DMS153 treated with DMSO at 0.1 percent for 48 hours (cell line): ENCODE data around the gene MAPK8IP1.
A peak's percentile ranks its signal among the peaks of the same experiment; 100 is the strongest.

Experiments
- DNase-seq: peaks from one replicate; lab custom pipeline; 2025; ENCODE audit not compliant: unreplicated experiment; lab: John Stamatoyannopoulos, UW

The MAPK8IP1 gene

DNA sequence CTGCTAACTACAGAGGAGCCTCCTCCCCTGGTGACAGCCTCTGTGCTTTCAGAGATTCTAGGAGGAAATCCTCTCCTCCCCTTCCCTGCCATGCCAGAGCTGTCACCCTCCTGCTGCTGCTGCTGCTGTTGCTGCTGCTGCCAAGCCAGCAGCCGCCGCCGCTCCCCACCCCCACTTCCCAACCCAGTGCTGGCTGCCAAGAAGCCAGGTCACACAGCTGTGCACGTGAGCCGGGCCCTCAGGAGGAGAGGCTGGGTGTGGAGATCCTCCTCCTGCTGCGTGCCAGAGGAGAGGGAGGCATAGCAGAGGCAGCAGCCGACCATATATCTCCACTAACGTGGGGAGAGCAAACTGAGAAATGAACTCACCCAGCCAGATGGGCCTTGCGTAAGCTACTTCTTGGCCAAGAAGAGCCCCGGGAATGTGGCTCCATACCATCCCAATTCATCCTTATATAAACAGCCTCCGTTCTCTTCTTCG, 25.8 kb upstream of the MAPK8IP1 start:
- peak; percentile 68 for DNase-seq

- no peak for DNase-seq
Measured at GRCh38 chr11:45860348-45860747, 25.1 kb upstream of the MAPK8IP1 start.

- no peak for DNase-seq
Measured at GRCh38 chr11:45860764-45861510, 24.5 kb upstream of the MAPK8IP1 start.

DNA sequence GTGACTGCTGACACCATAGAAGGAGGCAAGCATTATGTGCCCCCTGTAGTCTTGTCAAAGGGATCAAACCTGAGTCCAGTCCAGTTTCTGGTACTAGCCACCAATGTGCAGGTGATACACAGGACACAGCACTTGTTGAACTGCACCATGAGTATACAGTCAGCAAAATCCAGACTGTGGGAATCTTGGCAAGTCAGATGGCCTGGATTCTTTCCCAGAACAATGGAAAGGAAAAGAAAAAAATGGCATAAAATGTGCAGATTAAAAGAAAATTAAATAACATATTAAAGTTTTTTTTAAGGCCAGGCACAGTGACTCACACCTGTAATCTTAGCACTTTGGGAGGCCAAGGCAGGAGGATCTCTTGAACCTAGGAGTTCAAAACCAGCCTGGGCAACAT, 21.4 kb upstream of the MAPK8IP1 start:
- DNase-seq = no peak

- DNase-seq = no peak
Measured at GRCh38 chr11:45869551-45869950, 15.9 kb upstream of the MAPK8IP1 start.

DNA sequence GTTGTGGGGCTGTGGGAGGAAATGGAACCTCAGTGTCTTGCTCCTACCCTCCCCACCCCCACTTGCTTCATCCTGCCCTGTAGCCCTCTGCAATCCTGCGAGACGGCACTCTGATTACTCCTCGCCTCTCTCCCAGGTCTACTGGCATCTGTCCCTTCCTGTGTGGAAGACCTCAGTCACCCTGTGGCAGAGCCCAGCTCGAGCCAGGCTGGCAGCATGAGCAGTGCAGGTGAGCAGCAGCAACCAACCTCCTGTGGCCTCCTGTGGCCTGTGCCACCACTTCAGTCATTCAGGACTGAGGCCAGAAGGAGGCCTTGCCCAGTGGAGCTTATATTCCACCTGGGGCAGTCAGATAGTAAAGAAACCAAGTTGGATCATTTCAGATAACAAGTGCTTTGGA, 14.7 kb upstream of the MAPK8IP1 start:
- DNase-seq = no peak

DNA sequence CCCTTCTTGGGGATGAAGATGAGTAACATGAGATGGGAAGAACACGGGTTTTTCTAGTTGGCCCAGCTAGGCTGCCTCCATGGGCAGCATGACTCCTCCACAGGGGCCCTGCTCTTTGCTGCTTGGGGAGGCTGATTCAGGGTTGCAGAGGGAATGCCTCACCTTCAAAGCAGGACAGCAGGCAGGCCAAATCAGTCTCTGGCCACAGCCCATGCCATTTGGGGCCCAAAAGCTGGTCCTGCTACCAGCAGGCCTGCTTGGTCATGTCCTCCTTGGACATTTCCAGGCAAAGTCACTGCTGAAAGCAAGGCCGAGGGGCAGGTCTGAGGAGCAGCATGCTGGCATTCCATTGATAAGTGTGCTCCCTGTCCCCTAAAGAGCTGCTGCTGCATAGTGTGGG, 13.8 kb upstream of the MAPK8IP1 start:
- no peak for DNase-seq

DNA sequence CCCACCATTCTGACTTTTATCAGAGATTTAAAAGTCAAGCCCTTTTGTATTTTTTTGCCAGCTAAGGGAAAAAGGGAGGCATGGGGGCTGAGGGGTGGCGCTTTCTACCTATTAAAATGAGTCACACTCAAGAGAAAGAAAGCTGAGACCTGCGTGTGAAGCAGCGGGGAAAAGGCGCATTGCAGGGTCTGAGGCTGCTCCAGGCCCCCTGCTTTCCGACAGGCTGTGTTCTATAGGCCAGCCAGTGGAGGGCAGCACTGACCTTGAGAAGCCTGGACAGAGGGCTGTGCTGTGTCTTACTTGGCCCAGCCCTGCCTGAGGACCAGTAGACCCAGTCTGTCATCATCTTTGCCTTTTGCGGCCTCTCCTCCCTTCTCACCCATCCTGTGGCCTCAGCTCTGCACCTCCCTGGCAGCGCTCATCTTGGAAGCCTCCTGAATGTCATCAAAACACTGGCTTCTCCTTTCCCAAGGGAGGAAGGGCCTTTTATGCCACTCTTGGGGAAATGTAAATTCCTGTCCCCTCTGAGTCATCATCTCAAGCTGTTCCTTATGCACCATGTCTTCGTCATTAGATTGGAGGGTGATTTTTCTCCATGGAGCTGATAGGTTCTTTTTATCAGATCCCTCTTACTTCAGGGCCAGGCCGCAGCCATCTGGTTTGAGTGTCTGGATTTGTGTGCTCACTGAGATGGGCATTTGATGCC, 12.6 kb upstream of the MAPK8IP1 start:
- DNase-seq = peak; percentile 59

GRCh38 chr11:45876401-45876800, 9.1 kb upstream of the MAPK8IP1 start:
- DNase-seq = no peak

DNA sequence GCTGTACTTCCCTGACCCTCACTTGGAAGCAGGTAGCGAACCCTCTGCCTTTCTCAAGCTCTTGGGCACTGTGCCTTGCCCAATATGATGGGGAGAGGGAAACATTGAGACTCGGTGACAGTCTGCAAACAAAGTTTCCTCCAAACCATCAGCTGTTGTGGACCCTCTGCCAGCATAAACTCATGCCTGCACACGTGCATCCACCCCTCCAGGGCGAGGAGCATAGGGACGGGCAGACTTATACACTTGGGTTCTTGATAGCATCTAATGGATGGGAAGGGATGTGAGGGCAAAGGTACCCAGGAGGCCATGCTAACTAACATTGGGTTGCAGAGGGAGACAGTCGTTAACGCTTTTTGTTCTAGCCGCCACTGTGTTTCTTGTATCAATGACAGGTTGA, 8.2 kb upstream of the MAPK8IP1 start:
- DNase-seq = no peak

- no peak for DNase-seq
Measured at GRCh38 chr11:45877845-45878244, 7.6 kb upstream of the MAPK8IP1 start.

DNA sequence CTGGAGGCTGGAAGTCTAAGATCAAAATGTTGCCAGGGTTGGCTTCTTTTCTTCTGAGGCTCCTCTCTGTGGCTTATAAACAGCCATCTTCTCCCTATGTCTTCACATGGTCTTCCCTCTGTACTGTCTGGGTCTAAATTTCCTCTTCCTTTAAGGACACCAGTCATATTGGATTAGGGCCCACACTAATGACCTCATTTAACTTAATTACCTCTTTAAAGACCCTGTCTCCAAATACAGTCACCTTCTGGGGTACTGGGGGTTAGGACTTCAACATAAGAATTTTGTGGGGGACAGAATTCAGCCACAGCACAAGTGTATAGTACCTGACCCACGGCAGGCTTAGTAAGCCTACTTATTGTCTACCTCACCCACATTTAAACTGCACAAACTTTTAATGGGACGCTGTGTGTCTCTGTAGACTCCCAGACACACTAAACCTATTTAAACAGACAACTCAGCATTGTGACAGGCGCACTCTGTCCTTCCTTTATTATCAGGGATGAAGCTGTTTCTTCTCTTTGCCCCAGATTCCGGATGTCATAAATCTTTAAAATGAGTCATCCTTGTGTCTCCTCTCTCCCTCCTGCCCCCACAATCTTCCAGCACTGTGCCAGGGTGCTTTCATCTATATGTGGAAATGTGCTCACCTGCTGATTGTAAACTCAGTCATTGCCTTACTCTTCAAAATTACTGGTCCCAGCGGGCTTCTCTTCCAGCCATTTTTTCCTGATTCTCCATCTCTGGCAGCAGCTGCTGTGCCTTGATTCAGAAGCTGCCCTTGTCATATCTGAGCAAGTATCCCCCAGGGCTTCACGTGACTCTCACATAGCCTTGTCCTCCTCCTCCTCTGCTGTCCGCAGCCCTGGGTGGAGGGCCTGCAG, 5.4 kb upstream of the MAPK8IP1 start:
- DNase-seq = peak; percentile 85

DNA sequence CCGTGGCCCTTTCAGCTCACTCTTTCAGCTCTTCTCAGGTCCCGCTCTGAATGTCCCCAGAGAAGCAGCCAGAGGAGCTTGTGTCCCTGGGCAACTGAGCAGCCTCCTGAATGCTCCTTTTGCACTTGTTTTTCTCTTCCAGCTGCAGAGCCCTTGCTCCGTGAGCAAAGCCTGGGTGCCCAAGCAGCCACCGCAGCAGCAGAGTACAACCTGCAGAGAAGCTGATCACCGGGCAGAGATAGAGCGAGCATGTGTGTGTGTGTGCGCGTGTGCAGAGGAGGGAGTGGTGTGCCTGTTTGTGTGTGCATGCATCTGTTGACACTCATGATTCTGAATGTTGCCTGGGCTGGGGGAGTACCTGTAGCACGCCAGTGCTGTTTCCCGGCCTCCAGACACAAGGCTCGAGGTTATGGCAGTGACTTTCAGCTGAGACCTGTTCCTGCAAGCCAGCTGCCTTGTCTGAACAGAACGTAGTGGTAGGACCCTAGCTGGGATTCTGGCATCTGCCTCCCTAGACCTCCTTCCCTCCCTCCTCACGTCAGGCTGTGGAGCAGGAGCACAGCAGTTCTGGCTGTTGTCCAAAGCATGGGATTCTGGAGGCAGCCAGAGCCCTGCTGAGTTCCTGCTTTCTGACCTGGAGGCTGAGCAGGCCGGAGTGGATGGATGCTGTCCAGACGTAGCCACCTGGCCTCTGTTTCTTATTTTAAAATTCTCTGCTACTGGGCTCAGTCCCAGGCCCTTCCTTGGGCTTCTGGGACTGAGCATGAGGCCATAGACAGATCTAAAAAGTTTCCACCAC, 4.5 kb upstream of the MAPK8IP1 start:
- no peak for DNase-seq

DNA sequence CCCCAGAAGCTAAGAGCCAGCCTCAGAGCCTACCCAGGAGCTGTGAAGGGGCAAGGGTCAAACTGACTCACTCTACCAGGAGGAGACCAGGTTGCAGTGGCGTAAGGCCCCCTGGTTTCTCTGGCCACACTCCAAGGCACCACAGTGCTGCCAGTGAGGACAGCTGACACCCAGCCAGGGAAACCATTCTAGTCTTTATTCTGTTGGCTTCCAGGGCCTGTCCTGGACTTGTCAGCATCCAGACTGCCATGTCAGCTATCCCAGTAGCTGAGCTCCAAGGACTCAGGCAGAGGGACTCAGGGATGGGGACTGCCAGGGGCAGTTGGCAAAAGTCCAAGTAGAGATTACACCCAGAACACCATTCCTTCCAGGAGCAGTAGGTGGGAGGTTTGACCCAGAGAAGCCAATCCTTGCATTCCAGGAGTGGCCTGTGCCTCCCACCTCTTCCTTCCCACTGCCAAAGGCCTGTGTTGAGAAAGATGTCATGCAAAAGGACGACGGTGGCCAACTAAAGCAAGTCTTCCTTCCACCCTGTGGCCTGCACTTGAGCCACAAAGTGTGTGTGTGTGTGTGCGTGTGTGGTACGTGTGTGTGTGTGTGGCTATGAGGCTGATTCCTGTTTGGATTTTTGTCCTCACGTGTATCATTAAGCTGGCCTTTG, 3.6 kb upstream of the MAPK8IP1 start:
- DNase-seq = no peak

DNA sequence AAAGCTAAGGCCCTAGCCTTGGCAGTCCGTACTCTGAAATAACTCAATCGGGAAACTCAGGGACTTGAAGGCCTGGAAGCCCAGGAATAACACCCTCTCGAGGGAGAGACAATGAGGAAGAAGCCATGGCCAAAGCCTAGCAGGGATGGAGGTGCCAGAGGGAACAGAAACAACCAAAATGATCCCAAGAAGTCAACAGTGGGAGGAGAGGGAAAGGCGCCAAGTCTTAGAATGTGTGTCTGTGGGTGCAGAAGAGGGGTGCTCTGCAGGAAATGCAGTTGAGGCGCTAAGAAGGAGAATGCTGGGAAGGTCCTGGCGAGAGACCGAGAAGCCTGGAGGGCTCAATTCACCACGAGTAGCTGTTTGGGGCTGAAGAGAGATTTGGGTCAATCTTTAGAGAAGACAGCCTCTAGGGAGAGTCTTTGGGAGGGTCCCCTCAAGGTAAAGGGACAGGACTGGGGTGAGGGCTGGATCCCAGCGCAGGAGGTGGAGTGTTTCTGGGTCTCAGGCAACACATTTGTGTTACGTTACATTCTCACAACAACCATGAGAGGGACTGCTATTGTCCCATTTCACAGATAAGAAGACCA, 760 bp upstream of the MAPK8IP1 start:
- no peak for DNase-seq

- peak; percentile 13 for DNase-seq
Measured at GRCh38 chr11:45885921-45886721, 670 bp downstream of the MAPK8IP1 start.

- DNase-seq = no peak
Measured at GRCh38 chr11:45886816-45887520, 1.5 kb downstream of the MAPK8IP1 start.

- no peak for DNase-seq
Measured at GRCh38 chr11:45887587-45887986, 2.1 kb downstream of the MAPK8IP1 start.
